CD4-positive, alpha-beta T cell treated with Interleukin-6 for 4 hours (primary cell): ENCODE results near the gene ABCA2.

Experiments
- DNase-seq: peaks from one replicate; pipeline ENCODE4 v3.0.0-alpha.2; 2020; ENCODE audit warnings: mixed read lengths

The ABCA2 gene

GRCh38 chr9:136994888-136995230 lies 33.2 kb downstream of the ABCA2 start:
- no peak for DNase-seq

GRCh38 chr9:136994180-136994887 lies 33.7 kb downstream of the ABCA2 start:
- DNase-seq, result no peak

GRCh38 chr9:136992819-136993369 lies 35.1 kb downstream of the ABCA2 start:
- no peak for DNase-seq

- DNase-seq, result peak; percentile 96
Observed at GRCh38 chr9:136991993-136992818, 35.8 kb downstream of the ABCA2 start, which contains the start of gene PAXX. PAXX (plus strand) TSS chr9:136992422; CDS start chr9:136992444, 22 bp downstream.

- DNase-seq, result no peak
Observed at GRCh38 chr9:136990242-136990911, 37.7 kb downstream of the ABCA2 start.

GRCh38 chr9:136988872-136989271 lies 39.2 kb downstream of the ABCA2 start:
- DNase-seq, result no peak

GRCh38 chr9:136985853-136986252 lies 42.2 kb downstream of the ABCA2 start:
- no peak for DNase-seq

- DNase-seq, result peak; percentile 17
Observed at GRCh38 chr9:136985027-136985602, 42.9 kb downstream of the ABCA2 start.

GRCh38 chr9:136984464-136985026 lies 43.5 kb downstream of the ABCA2 start:
- DNase-seq, result no peak

- DNase-seq, result no peak
Observed at GRCh38 chr9:136983656-136984314, 44.3 kb downstream of the ABCA2 start.

- no peak for DNase-seq
Observed at GRCh38 chr9:136983167-136983566, 44.9 kb downstream of the ABCA2 start.

GRCh38 chr9:136982232-136983051 lies 45.6 kb downstream of the ABCA2 start, which contains the start of gene LCNL1:
LCNL1 (plus strand) TSS chr9:136982993; CDS start chr9:136983587, 594 bp downstream.
- no peak for DNase-seq

GRCh38 chr9:136981588-136982231 lies 46.3 kb downstream of the ABCA2 start:
- no peak for DNase-seq

GRCh38 chr9:136980669-136981478 lies 47.2 kb downstream of the ABCA2 start:
- no peak for DNase-seq

- DNase-seq, result no peak
Observed at GRCh38 chr9:136979769-136980587, 48.1 kb downstream of the ABCA2 start.

- DNase-seq, result no peak
Observed at GRCh38 chr9:136978865-136979544, 49.0 kb downstream of the ABCA2 start.

GRCh38 chr9:136978073-136978864 lies 49.8 kb downstream of the ABCA2 start:
- peak; percentile 64 for DNase-seq
